DMS79 (cell line): ENCODE results near the gene CAPN3.

ENCODE experiments used
- DNase-seq: peaks from one replicate; lab custom pipeline; 2025; lab: John Stamatoyannopoulos, UW

The CAPN3 gene

DNA sequence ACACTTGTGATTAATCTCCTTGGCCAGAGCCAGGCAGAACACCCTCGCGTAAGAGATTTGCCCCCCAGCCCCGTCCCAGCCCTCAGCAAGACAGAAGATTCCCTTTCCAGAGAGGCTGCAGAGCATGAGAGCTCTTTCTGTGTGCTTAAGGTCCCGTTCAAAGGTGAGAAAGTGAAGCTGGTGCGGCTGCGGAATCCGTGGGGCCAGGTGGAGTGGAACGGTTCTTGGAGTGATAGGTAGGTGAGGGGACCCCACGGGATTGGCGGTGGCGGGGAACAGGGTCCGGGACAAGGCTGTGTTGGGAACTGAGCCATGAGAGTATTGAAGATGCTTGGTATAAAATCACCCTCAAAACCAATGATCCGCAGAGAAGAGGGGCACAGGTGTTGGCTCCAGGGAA is 34.8 kb downstream of the CAPN3 start:
- no peak for DNase-seq

DNA sequence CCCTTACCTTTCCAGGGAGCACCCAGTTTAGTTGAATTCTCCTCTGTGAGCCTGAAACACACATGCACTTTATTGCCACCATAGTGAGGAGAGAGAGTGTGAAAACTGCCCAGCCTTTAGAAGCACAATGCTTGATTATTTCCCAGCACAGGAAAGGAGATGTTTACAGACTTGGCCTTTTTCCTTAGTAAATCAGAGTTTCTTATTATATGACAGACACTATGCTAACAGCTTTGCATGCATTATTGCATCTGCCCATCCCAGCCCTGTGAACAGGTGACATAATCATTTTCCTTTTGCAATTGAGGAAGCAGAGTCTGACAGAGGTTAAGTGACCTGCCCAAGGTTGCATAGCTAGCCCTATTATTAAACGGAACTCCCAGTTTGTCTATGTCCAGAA is 36.5 kb downstream of the CAPN3 start:
- no peak for DNase-seq

DNA sequence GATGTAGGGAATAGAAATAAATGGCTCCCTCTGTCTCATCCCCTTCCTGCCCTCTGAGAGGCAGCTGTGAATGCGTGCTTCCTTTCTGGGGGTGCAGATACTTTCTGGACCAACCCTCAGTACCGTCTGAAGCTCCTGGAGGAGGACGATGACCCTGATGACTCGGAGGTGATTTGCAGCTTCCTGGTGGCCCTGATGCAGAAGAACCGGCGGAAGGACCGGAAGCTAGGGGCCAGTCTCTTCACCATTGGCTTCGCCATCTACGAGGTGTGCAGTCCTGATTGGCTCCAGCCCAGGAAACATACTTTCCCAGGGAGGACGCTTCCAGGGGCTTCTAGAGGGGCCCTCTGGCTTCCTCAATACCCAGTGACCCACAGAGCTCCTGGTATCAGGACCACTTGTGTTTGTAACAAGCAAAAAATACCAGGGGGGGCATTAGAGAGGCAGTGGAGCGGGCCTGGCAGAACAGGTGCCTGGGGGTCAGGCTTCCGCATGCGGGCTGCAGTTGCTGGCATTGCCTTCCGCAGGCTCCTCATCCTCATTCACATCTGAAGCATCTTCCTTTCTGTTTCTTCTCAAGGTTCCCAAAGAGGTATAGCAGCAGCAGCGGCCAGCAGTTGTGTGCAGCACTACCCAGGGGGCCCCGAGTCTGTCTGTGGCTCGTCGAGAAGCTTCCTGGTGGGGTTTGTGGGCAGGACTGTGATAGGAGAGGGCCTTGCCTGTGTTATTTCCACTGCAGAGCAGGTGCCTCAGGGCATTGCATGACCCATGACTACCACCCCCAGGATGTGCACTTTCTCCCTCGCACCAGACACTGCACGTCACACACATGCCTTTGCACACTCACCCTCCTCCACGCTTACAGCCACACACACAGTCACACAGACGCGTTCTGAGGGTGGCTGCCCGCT is 42.5 kb downstream of the CAPN3 start:
- DNase-seq = no peak

DNA sequence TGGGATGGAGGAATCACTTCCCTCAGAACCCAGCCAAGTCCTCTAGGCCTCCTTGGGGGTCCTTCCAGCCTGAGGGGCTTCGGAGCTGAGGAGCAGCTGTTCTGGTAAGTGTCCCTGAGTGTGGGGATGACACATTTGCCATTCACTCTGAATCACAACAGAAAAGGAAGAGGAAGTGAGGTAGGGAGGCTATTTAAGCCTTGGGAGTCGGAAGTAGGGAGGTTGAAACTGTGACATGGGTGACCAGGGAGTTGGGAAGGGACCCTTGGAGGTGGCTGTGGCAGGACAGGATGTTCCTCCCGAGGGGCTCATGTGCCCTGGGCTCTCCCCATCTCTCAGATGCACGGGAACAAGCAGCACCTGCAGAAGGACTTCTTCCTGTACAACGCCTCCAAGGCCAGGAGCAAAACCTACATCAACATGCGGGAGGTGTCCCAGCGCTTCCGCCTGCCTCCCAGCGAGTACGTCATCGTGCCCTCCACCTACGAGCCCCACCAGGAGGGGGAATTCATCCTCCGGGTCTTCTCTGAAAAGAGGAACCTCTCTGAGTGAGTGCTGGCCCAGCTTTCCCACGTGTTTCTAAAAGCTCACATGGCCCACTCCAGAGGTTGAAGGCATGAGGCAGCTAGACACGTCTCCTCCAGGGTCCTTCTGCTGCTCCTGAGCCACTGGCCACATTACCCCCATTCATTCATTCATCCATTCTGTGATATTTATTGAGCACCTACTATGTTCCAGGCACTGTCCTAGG is 43.3 kb downstream of the CAPN3 start:
- no peak for DNase-seq

DNA sequence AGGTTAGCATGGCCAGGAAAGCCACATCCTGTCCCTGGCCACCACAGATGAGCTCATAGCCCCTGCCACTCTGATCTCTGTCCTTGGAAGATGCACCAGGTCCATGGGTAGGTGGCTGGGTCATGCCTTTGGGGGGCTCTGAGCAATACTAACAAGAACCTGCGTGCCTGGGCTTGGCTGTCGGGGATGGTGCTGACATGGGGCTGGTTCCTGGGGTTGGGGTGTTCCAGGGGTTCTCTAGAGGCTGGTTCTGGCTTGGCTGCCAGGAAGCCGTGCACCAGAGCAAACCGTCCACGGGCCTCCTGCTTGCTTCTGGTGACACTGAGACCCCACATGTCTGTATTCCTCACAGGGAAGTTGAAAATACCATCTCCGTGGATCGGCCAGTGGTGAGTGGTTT is 44.1 kb downstream of the CAPN3 start:
- DNase-seq = no peak

DNA sequence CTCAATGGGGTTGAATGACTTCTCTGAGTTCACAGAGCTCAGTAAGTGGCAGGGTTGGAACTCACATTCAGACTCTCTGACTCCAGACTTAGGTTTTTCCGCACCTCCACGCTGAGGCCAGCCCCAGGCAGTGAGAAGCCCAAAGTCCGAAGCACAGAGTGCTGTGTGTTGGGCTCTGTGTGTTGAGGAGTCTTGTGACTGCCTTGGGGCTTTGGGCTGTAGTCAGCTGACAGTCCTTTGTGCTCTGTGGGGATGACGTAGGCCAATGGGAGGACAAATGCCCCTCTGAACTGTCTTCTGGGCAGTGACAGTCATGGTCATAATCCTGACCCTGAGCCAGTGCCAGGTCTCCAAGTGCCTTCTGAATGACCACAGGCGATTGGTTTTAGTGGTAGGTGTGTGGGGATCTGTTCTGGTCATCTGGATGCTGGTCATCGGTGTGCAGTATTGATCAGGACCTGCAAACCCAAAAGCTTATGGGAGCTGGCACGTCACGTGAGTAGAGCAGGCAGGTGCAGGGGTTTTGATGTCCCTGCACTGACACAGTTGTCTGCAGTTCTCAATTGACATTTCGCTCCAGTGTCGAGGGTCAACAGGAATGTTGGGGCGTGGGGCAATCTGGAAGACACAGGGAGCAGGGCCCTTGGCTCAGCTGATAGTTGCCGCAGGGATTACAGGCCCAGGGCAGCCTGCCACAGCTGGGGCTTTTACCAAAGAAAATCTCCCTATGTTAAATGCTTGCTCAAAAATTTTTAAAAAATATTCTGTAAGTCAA is 45.3 kb downstream of the CAPN3 start:
- DNase-seq = no peak

DNA sequence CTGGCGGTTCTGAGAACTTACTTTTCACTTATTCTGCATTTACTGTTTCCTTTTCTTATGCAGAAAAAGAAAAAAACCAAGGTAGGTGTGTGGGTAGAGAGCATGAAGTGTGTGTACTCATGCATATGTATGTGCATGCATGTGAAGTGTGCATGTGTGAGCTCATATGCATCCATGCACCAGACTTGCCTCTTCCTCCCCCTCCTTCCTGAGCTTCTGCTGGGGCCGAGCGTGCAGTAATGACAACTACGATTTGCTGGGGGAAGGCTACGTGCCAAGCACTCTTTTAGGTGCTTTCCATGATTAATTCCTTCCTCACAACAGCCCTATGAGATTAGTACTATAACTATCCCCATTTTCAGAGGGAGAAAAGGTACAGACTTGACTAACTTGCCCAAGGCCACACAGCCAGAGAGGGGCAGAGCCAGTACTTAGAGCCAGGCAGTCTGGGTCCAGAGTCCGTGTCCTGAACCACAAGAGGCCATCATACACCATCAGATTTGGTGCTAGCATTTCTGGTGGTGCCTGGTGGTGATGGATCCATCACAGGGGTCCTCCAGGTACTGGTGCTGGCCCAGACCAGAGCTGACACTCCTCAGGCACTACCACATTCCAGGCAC is 46.7 kb downstream of the CAPN3 start:
- no peak for DNase-seq

DNA sequence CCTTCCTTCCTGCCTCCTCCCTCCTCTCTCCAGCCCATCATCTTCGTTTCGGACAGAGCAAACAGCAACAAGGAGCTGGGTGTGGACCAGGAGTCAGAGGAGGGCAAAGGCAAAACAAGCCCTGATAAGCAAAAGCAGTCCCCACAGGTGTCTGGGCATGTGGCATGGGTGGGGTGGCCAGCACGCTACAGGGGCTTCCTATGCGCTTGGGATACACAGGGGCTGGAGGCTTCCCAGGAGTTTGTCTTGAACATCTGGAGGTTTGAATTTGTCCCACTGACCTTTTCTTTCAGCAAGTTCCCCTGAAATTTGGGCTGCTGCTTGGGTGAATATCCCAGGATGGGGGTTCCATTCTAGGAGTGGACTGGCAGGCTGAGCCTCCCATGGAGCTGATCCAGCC is 48.9 kb downstream of the CAPN3 start:
- DNase-seq = no peak

DNA sequence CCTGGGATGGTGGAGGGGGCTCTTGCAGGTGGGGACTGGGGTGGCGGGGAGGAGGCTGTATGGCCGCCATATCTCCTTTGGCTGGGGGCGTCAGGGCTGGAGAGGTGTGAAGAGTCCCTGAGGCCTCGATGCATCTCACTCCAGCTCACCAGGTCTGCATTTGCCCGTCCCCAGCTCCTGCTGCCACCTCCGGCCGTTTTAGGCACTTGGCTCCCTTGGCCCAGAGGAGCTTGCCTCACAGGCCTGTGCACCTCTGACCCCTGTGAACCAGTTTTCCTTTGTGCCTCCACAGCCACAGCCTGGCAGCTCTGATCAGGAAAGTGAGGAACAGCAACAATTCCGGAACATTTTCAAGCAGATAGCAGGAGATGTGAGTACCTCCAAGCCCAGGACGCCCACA is 49.7 kb downstream of the CAPN3 start:
- DNase-seq = no peak

DNA sequence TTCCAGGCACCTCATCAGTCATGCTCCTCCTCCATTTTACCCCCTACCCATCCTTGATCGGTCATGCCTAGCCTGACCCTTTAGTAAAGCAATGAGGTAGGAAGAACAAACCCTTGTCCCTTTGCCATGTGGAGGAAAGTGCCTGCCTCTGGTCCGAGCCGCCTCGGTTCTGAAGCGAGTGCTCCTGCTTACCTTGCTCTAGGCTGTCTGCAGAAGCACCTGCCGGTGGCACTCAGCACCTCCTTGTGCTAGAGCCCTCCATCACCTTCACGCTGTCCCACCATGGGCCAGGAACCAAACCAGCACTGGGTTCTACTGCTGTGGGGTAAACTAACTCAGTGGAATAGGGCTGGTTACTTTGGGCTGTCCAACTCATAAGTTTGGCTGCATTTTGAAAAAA is 52.6 kb downstream of the CAPN3 start:
- DNase-seq = no peak

DNA sequence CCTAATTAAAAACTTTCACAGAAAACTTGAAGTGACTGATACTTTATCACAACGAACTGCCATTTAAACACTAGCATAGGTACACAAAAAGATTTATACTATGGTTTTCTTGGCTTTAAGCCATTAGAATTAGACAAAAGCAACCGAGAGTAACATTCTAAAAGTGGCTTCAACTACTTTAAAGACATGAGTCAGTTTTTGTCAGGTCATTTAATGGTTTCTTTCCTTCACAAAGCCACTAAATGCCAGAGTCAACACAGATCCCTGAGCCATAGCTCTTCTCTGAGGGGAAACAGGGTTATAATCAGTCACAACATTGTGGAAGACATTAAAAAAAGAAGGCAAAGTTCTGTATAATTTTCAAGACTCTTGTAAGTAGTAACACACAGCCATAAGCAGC is 54.6 kb downstream of the CAPN3 start:
- DNase-seq = no peak

DNA sequence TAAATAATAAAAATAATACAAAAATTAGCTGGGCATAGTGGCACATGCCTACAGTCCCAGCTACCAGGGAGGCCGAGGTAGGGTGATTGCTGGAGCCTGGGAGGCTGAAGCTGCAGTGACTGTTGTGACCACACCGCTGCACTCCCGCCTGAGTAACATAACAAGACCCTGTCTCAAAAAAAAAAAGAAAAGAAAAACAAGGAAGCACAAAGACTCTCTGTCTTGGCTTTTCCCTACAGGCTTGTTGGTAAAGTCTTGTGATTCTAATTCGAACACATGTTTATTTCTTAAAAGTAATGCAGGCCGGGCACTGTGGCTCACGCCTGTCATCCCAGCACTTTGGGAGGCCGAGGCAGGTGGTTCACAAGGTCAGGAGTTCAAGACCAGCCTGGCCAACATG is 60.1 kb downstream of the CAPN3 start:
- DNase-seq = no peak

DNA sequence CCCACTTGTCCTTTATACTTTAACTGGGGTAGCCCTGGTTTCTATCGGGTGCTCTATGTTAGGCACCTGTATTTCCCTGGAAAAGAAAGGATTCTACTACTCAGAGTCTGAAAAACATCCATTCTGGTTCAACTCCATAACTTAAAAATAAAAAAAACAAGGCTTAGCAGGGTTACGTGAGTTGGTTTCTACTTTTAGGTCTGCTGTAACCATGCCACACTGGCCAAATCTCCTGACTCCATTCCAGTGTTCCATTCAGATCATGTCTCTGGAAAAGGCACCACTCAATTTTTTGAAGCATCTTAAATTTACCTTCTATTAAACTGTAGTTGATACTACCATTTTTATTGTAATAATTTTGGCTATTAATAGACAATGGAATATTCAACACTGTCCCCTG is 62.1 kb downstream of the CAPN3 start:
- no peak for DNase-seq

DNA sequence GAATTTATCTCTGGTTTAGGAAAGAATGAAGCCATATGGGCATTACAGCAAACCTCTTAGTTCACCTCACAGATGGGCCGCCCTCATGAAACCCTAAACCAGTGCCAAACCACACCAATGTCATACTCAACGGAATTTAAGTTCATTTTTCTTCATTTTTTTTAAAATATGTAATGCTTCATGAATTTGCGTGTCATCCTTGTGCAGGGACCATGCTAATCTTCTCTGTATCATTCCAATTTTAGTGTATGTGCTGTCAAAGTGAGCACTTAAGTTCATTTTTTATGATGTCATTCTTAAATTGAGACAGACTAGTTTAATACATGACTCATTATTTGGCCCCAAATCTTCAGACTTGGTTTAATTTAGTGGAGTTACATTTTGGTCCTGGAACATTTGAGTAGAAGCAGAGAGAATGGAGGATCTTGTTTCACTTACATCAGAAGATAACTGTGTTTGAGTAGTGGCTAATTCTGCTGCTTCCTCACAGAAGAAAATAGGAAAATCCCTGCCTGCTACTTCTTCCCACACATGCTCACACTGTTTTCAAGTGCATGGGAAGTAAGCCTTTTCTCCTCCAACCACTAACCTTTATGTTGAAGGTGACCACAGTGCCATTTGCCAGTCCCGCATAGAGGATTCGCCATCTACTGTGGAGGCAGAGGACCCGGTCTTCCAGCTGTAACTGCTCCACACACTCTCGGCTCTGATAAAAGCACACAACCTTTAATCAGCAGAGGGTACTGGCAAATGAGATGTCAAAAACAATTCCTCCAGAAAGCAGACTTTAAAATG is 68.3 kb downstream of the CAPN3 start:
- DNase-seq = no peak

DNA sequence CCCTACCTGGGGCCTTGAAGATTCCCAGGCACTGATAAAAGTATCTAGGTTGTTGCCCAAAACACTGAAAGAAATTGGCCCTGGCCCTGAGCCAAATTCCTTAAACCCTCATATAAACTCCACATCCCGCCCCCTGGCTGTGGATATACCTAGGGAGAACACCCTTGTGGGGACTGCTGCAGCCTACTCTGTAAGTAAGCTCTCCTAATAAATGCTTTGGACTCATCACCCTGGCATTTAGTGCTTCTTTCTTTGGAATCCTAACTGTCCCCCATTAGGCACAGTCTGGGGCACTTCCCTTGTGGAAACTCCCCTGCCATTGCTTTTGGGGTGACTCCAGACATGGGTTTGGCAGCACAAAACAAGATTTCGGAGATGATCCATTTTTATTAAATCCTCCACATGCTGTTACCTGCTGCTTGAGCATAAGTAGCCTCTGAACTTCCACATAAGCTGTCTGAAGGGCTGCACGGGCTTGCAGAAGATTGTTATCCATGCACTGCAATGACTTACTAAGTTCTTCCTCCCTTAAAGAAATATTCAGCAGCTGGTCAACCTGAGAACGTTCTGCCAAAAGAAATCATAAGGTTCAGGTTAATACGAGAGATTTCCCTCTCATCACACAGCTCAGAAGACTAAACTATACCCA is 85.2 kb downstream of the CAPN3 start:
- DNase-seq = no peak

DNA sequence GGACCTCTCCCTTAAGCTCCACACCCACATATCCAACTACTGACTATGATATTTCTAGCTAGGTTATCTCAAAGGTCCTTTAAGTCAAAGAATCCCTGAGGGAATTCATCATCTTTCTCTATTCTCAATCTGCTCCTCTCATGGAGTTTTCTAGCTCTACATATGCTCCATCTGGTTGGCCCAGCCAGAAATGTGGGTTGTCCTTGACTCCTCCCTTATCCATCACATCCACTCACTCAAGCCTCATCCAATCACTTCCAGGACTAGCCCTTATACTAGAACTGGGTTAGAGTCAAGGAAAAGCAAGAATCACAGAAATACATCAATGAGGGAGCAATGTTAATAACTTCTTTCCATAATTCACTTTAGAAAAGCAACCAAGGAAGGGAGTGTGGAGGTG is 86.2 kb downstream of the CAPN3 start:
- no peak for DNase-seq

DNA sequence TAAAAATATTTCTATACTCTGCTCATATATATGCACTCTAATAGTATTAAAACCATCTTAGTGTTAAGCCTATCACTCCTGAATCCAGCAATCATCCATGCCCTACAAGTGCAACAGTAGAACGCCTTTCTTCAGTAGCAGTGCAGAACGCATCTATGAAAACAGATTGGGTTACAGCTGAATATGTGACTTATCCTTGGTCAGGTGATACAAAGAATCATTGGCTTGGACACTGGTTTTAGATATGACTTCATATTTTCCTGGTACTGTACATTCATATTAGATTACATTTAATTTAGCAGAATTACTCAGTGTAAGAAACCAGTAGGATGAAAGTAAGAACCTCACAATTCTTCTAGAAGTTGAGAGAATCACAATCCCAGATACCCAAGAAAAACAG is 88.3 kb downstream of the CAPN3 start:
- no peak for DNase-seq

DNA sequence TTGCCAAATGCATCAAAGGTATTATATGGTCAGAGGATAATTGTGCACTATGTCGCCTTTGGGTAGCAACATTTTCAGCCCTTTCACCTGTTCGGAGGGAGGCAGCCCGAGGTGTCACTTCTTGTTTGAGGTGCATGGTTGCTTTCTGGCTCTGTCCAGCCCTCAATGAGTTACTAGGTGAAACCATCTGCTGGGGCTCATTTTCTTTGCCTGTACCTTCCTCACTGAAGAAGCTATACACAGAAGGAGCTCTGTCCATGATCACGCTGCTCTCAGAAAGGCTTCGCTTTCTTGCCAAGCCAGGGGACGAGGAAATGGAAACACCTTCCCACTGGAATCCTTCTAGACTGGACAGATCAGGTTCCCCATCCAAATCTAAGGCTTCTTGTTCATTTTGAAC is 89.0 kb downstream of the CAPN3 start:
- DNase-seq = no peak

DNA sequence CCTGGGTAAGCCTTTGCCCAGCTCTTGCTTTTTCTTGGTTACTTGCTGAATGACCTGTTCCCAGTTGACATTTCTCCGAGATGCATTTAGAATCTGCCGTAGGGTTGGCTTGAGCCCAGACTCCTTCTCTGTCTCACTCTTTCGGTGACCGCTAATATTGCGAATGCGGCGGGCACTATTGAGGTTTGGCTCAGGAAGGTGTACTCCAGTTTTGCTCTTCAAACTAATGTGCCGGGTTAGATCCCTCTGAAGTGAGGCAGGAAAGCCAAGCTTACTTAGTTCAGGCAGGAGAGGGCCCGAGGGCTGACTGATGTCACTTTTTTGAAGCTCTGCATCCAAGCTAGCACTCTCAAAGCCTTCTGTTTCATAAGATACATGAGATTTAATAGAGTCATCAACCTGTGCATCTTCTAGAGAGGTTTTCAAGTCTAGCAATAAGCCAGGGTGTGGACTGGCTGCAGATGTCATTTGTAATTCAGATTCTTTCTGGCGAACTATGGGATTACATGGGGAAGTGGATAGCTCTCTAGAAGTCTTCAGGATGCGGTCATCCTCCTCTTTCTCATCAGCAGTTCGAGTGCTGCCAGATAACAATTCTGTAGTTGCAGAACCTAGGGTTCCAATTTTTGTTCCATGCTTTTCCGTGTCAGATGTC is 90.6 kb downstream of the CAPN3 start:
- no peak for DNase-seq

DNA sequence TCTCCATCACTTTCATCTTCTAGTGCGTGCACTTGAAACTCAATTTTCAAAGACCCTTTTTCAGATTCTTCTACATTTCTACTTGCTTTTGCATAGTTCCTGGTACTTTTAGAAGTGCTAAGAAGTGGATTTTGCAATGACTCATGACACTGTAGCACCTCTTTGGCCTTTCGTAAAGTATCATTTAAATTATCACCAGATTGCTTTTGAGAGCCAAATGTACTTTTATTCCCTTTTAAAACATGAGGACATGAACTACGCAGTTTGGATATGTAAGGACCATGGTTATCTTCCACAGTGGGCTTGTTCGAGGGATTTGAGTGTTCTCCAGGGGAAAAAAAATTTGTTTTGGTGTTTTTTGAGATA is 91.1 kb downstream of the CAPN3 start:
- DNase-seq = no peak
